A549 (cell line): Measurements from ENCODE around the gene IST1. TPM values are rescaled to one million over a fixed set of nuclear protein-coding genes. Genes with fewer than 3 reads are reported as not detected.

Experiments
- ATAC-seq, 2 experiments: fragments of 200-7000 bp in 1 of 2; fragments of >200 bp in 1 of 2; cut with Nextera tagmentation in 1 of 2; cut with Tn5 transposase in 1 of 2; 3 replicates each; pipeline versions ENCODE4 v1.8.0 to v1.9.1; 2018 to 2020; ENCODE audit warnings: mild to moderate bottlenecking in 1 of 2, moderate library complexity in 1 of 2
- CTCF ChIA-PET: fragments of 300-600 bp; sonication (Branson Sonifier 250); formaldehyde crosslinking; extraction: SDS; loops from one replicate; lab custom pipeline; 2021; ENCODE audit warnings: antibody characterized with exemption, inconsistent platforms; lab: Yijun Ruan, JAX
- POLR2A ChIA-PET: fragments of 350-600 bp; formaldehyde crosslinking; extraction: SDS; loops from one replicate; lab custom pipeline; 2021; ENCODE audit warnings: antibody characterized with exemption, inconsistent platforms; lab: Yijun Ruan, JAX
- DNase-seq, 2 experiments: peaks; one replicate each; pipeline versions ENCODE4 v3.0.0 to v3.0.0-alpha.2; 2011 to 2016; ENCODE audit warnings: low read depth in 1 of 2, low spot score in 1 of 2
- FAIRE-seq: peaks from 2 replicates; lab custom pipeline; 2011; peaks lifted over from hg19 to GRCh38; lab: Jason Lieb, UNC
- H3K27ac ChIP-seq, 2 experiments: fragments of >200 bp; sonication (Bioruptor Twin); formaldehyde crosslinking; 3 replicates each; pipeline ENCODE4 v1.5.1; 2016 to 2017
- H3K4me1 ChIP-seq: fragments of >200 bp; sonication (Bioruptor Twin); formaldehyde crosslinking; 3 replicates; pipeline ENCODE4 v1.6.1; 2016
- H3K4me2 ChIP-seq: fragments of >200 bp; sonication (Bioruptor Twin); formaldehyde crosslinking; 3 replicates; pipeline ENCODE4 v1.6.1; 2016
- H3K4me3 ChIP-seq: fragments of >200 bp; sonication (Bioruptor Twin); formaldehyde crosslinking; 3 replicates; pipeline ENCODE4 v1.5.1; 2016
- H3K9me3 ChIP-seq: fragments of >200 bp; sonication (Bioruptor Twin); formaldehyde crosslinking; 3 replicates; pipeline ENCODE4 v1.6.1; 2016
- BHLHE40 ChIP-seq: IDR thresholded peaks from 2 replicates; pipeline ENCODE4 v1.6.1; 2012; ENCODE audit warnings: low read depth, low read length, inconsistent platforms
- CBX8 ChIP-seq: fragments of 200-600 bp; sonication (generic); IDR thresholded peaks from 2 replicates; pipeline ENCODE4 v1.6.1; 2016
- CEBPB ChIP-seq, 2 experiments: fragments of >200 bp in 1 of 2; sonication (Bioruptor Twin) in 1 of 2; formaldehyde crosslinking in 1 of 2; IDR thresholded peaks; 2 replicates each; pipeline ENCODE4 v1.6.1; 2012 to 2016
- CHD2 ChIP-seq: fragments of 150-350 bp; IDR thresholded peaks from 2 replicates; pipeline ENCODE4 v1.6.1; 2014; ENCODE audit warnings: low read length; ENCODE audit not compliant: partially characterized antibody
- CHD4 ChIP-seq: fragments of 200-600 bp; sonication (generic); IDR thresholded peaks from 2 replicates; pipeline ENCODE4 v1.6.1; 2016; ENCODE audit warnings: antibody characterized with exemption, mild to moderate bottlenecking, borderline replicate concordance
- EHMT2 ChIP-seq: fragments of 200-600 bp; sonication (generic); IDR thresholded peaks from 2 replicates; pipeline ENCODE4 v1.6.1; 2016; ENCODE audit warnings: antibody characterized with exemption, low read depth, mild to moderate bottlenecking, moderate library complexity
- EP300 ChIP-seq, 2 experiments: fragments of >200 bp; sonication (Bioruptor Twin); formaldehyde crosslinking; IDR thresholded peaks; 2 replicates in 1 of 2; 3 replicates in 1 of 2; pipeline ENCODE4 v1.6.1; 2016 to 2017
- FOSB ChIP-seq: fragments of 250-450 bp; sonication (Bioruptor Pico); IDR thresholded peaks from 2 replicates; pipeline ENCODE4 v1.5.0; 2020; ENCODE audit warnings: mild to moderate bottlenecking, moderate library complexity
- FOXS1 ChIP-seq: fragments of 250-450 bp; sonication (Bioruptor Pico); IDR thresholded peaks from 2 replicates; pipeline ENCODE4 v1.5.0; 2020; ENCODE audit warnings: mild to moderate bottlenecking, moderate library complexity
- HDAC2 ChIP-seq: fragments of 200-600 bp; sonication (generic); IDR thresholded peaks from 2 replicates; pipeline ENCODE4 v1.6.1; 2016
- HOXB5 ChIP-seq: fragments of 250-450 bp; sonication (Bioruptor Pico); IDR thresholded peaks from 2 replicates; pipeline ENCODE4 v1.5.0; 2020; ENCODE audit warnings: mild to moderate bottlenecking, moderate library complexity
- JUNB ChIP-seq: fragments of >200 bp; sonication (Bioruptor Twin); formaldehyde crosslinking; IDR thresholded peaks from 2 replicates; pipeline ENCODE4 v1.6.1; 2016
- KDM1A ChIP-seq: fragments of 200-600 bp; sonication (generic); IDR thresholded peaks from 2 replicates; pipeline ENCODE4 v1.6.1; 2016; ENCODE audit warnings: low read depth, mild to moderate bottlenecking
- MAX ChIP-seq: IDR thresholded peaks from 2 replicates; pipeline ENCODE4 v1.6.1; 2012
- MAZ ChIP-seq: fragments of 150-350 bp; IDR thresholded peaks from 2 replicates; pipeline ENCODE4 v1.6.1; 2014; ENCODE audit warnings: antibody characterized with exemption, low read depth, low read length, borderline replicate concordance
- MYC ChIP-seq: IDR thresholded peaks from 2 replicates; pipeline ENCODE4 v1.6.1; 2012; ENCODE audit warnings: mild to moderate bottlenecking, inconsistent platforms, low read length, improper control_type of control experiment, borderline replicate concordance
- NR3C1 ChIP-seq: fragments of >200 bp; sonication (Bioruptor Twin); formaldehyde crosslinking; IDR thresholded peaks from 3 replicates; pipeline ENCODE4 v1.6.1; 2017
- PBX3 ChIP-seq: IDR thresholded peaks from 2 replicates; pipeline ENCODE4 v1.6.1; 2012
- RAD21 ChIP-seq, 2 experiments: fragments of >200 bp in 1 of 2; sonication (Bioruptor Twin) in 1 of 2; formaldehyde crosslinking in 1 of 2; IDR thresholded peaks in 1 of 2; conservative IDR thresholded peaks in 1 of 2; 2 replicates in 1 of 2; 3 replicates in 1 of 2; pipeline ENCODE4 v1.6.1; 2012 to 2018; ENCODE audit warnings: inconsistent platforms in 1 of 2
- RCOR1 ChIP-seq: fragments of 150-350 bp; IDR thresholded peaks from 2 replicates; pipeline ENCODE4 v1.6.1; 2014; ENCODE audit warnings: antibody characterized with exemption, low read length, low read depth
- REST ChIP-seq: fragments of 200-600 bp; sonication (generic); IDR thresholded peaks from 2 replicates; pipeline ENCODE4 v1.6.1; 2016; ENCODE audit warnings: antibody characterized with exemption, mild to moderate bottlenecking, moderate library complexity
- TFCP2L1 ChIP-seq: fragments of 250-450 bp; sonication (Bioruptor Pico); IDR thresholded peaks from 2 replicates; pipeline ENCODE4 v1.5.0; 2021; ENCODE audit warnings: mild to moderate bottlenecking
- TP53 ChIP-seq: fragments of 250-450 bp; sonication (Bioruptor Pico); IDR thresholded peaks from 2 replicates; pipeline ENCODE4 v1.5.0; 2021; ENCODE audit warnings: mild to moderate bottlenecking, moderate library complexity
- ZFP36 ChIP-seq: fragments of 450-650 bp; IDR thresholded peaks from 2 replicates; pipeline ENCODE4 v1.6.1; 2014; ENCODE audit warnings: borderline replicate concordance; ENCODE audit not compliant: partially characterized antibody
- ZNF302 ChIP-seq: fragments of 250-450 bp; sonication (Bioruptor Pico); IDR thresholded peaks from 2 replicates; pipeline ENCODE4 v1.9.0; 2021; ENCODE audit warnings: inconsistent platforms, mild to moderate bottlenecking, moderate library complexity
- WGBS: methylation state at CpG from one replicate; pipeline ENCODE4 v1.1.6; 2017; ENCODE audit errors: missing lambda C conversion rate; 5-methylcytosine and 5-hydroxymethylcytosine counted together
- polyA plus RNA-seq, 4 experiments: library from polyadenylated mRNA; depleted of rRNA in 3 of 4; stranded (reverse); fragments of >200 nt; fragmentation: RNase III in 1 of 4; extraction: RNeasy Plus Mini Kit Qiagen cat#74134 plus additional on column Dnase treatment in 1 of 4; gene quantifications; 2 replicates in 3 of 4; 3 replicates in 1 of 4; pipeline ENCODE4 v1.2.3, GENCODE V29; 2011 to 2017
- TF ChIP-seq, protein P1 (sequence below): fragments of 250-450 bp; sonication (Bioruptor Pico); IDR thresholded peaks from 2 replicates; pipeline ENCODE4 v1.5.0; 2020; ENCODE audit warnings: low read depth, mild to moderate bottlenecking, moderate library complexity
- TF ChIP-seq, protein P2 (sequence below): IDR thresholded peaks from 2 replicates; pipeline ENCODE4 v1.6.1; 2012; ENCODE audit warnings: low read depth, borderline replicate concordance
- TF ChIP-seq, protein P3 (sequence below): fragments of 150-350 bp; IDR thresholded peaks from 2 replicates; pipeline ENCODE4 v1.6.1; 2014; ENCODE audit warnings: low read depth, mild to moderate bottlenecking, low read length

Gene IST1
- polyA plus RNA-seq, 2 of the 4 experiments (the other 2 are of a cell fraction), result 178 to 290 TPM

DNA sequence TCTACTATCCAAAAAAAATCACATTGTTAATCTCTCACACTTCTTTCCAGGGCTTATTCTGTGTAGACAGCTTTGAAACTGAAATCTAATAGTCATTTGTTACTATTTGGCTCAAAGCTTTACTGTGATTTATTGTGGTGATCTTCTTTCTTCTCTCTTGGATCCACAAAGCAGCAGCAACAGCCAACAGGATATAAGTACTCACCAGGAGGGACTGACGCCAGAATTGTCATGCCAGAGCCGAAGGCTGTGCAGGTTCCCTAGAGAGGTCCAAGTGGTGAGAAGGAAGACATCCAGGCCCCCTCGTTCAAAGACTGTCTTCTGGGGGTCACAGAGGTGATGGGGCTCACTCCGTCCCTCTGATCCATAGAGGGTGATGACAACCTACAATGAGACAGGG, 71.6 kb downstream of the IST1 start:
- no peaks in the 10 kb centered on the region for H3K4me1 ChIP-seq
- FAIRE-seq (no peak), DNase-seq (no peak), ATAC-seq (no peak)
- H3K9me3 ChIP-seq, result no peaks in the 10 kb centered on the region
- POLR2A ChIA-PET, result no interaction called here
- CTCF ChIA-PET, result no interaction called here
- WGBS, result 69% methylated on average over 4 of the region's 4 CpGs
- H3K27ac ChIP-seq, result no peak overlapping the region
- H3K4me3 ChIP-seq, result no peak overlapping the region
- TF ChIP-seq RAD21 (conservative IDR thresholded peaks at IDR 0.05 in 1 of 2, IDR thresholded peaks at IDR 0.05 in 1 of 2) (no peak), EHMT2 (no peak), HOXB5 (CRISPR knock-in tag) (no peak), RCOR1 (no peak), REST (no peak), CHD2 (no peak), HDAC2 (no peak), BHLHE40 (no peak), NR3C1 (no peak), EP300 (IDR thresholded peaks at IDR 0.05) (no peak), JUNB (no peak), CEBPB (IDR thresholded peaks at IDR 0.05) (no peak), MYC (no peak)
- TF ChIP-seq, protein P1, sequence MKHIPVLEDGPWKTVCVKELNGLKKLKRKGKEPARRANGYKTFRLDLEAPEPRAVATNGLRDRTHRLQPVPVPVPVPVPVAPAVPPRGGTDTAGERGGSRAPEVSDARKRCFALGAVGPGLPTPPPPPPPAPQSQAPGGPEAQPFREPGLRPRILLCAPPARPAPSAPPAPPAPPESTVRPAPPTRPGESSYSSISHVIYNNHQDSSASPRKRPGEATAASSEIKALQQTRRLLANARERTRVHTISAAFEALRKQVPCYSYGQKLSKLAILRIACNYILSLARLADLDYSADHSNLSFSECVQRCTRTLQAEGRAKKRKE (CRISPR knock-in tag), result no peak
- TF ChIP-seq, protein P2, sequence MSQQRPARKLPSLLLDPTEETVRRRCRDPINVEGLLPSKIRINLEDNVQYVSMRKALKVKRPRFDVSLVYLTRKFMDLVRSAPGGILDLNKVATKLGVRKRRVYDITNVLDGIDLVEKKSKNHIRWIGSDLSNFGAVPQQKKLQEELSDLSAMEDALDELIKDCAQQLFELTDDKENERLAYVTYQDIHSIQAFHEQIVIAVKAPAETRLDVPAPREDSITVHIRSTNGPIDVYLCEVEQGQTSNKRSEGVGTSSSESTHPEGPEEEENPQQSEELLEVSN, result no peak
- no peak overlapping the region for H3K4me2 ChIP-seq

GRCh38 chr16:71969353-71969752, 74.0 kb downstream of the IST1 start:
- POLR2A ChIA-PET, result no interaction called here
- CTCF ChIA-PET, result interaction anchor here (3.0 kb wide), 1 partner anchor 8 kb away, joined by 13 read pairs; no protein-coding TSS in a partner anchor
- no peaks in the 10 kb centered on the region for H3K4me1 ChIP-seq
- TF ChIP-seq TP53 (CRISPR knock-in tag) (no peak), ZNF302 (no peak), MAX (no peak), BHLHE40 (no peak)
- TF ChIP-seq, all 56 proteins: peak for 0
- 71% methylated on average over 2 of the region's 2 CpGs for WGBS
- no peaks in the 10 kb centered on the region for H3K9me3 ChIP-seq
- H3K4me2 ChIP-seq, result no peak overlapping the region
- H3K4me3 ChIP-seq, result no peak overlapping the region
- DNase-seq (no peak), FAIRE-seq (no peak), ATAC-seq (no peak)
- H3K27ac ChIP-seq, result no peak overlapping the region

DNA sequence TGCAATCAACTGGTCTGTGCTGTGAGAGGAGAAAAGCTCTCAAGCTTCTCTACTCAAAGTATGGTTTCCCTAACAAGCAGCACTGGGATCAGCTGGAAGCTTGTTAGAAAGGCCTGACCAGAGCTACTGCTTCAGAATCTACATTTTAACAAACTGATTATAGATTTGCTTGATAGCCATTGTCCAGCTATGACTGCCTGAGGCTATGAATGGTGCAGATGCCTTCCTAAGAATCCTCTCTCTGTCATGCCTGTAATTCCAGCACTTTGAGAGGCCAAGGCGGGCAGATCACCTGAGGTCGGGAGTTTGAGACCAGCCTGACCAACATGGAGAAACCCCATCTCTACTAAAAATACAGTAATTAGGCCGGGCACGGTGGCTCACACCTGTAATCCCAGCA, 76.2 kb downstream of the IST1 start:
- ChIA-PET CTCF (interaction anchor here (0.6 to 3.0 kb wide), 2 partner anchors 10 to 41 kb away, joined by 3 to 13 read pairs; no protein-coding TSS in a partner anchor), POLR2A (no interaction called here)
- DNase-seq (no peak), FAIRE-seq (no peak), ATAC-seq (no peak)
- Histone ChIP-seq H3K9me3 (no peaks in the 10 kb centered on the region), H3K4me1 (no peaks in the 10 kb centered on the region), H3K4me3 (no peak overlapping the region), H3K27ac (no peak overlapping the region), H3K4me2 (no peak overlapping the region)
- 57% methylated on average over 4 of the region's 4 CpGs for WGBS
- TF ChIP-seq MAZ, result no peak
- TF ChIP-seq ZNF302, result no peak
- no peak for TF ChIP-seq TFCP2L1 (CRISPR knock-in tag)
- no peak for TF ChIP-seq FOSB (CRISPR knock-in tag)
- no peak for TF ChIP-seq KDM1A
- no peak for TF ChIP-seq CBX8
- no peak for TF ChIP-seq MYC
- TF ChIP-seq, protein P3, sequence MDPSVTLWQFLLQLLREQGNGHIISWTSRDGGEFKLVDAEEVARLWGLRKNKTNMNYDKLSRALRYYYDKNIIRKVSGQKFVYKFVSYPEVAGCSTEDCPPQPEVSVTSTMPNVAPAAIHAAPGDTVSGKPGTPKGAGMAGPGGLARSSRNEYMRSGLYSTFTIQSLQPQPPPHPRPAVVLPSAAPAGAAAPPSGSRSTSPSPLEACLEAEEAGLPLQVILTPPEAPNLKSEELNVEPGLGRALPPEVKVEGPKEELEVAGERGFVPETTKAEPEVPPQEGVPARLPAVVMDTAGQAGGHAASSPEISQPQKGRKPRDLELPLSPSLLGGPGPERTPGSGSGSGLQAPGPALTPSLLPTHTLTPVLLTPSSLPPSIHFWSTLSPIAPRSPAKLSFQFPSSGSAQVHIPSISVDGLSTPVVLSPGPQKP, result no peak
- no peak for TF ChIP-seq BHLHE40
- no peak for TF ChIP-seq FOXS1
- TF ChIP-seq CEBPB (IDR thresholded peaks at IDR 0.05), result no peak
- no peak for TF ChIP-seq CHD4
- no peak for TF ChIP-seq ZFP36
- TF ChIP-seq RCOR1, result no peak
- no peak for TF ChIP-seq PBX3
